GM23248 (cell line): ENCODE results near the gene RWDD2A.

Source experiments
- EZH2 ChIP-seq: fragments of 200-600 bp; sonication (generic); IDR thresholded peaks from 2 replicates; pipeline ENCODE4 v1.6.1; 2018; ENCODE audit warnings: antibody characterized with exemption, mild to moderate bottlenecking; ENCODE audit not compliant: insufficient read depth, poor library complexity, severe bottlenecking
- EZH2phosphoT487 ChIP-seq: fragments of 200-600 bp; sonication (generic); IDR thresholded peaks from 2 replicates; pipeline ENCODE4 v1.6.1; 2018; ENCODE audit warnings: antibody characterized with exemption, moderate library complexity, mild to moderate bottlenecking, low read depth; ENCODE audit not compliant: insufficient read depth

- TF ChIP-seq EZH2 (no peak), EZH2phosphoT487 (no peak)
Observed at GRCh38 chr6:83218646-83219045, 25.5 kb downstream of the RWDD2A start.
